ENCODE data around the gene ZNF575.

Gene ZNF575

DNA sequence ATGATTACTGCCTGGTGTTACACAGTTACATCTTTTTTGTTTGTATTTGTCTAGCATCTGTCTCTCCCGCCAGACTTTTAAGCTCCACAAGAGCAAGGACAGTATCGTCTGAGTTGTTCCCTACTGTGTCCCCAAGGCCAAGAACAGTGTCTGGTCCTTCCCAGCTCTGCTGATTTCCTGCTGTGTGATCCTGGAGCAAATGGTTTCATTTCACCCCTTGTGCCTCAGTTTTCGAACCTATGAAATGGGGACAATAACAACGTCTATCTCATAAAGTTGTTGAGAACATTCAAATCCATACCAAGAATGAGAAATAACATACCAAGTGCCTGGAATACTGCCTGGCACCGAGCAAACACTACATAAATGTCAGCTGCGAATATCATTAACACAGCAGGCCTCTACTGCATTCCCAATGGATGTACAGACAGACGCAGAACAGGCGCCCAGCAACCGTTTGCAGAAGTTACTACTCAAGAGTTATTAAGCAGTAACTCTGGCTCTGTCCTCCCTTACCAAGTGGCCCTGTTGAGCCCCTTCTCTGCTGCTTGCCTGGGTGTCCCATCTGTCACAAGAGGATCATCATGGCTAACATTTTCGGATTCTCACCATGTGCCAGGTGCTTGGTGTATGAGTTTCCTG is 30.9 kb downstream of the ZNF575 start:
- no peak for DNase-seq
- no peak overlapping the region for H3K4me3 ChIP-seq (ENCODE audit: low read depth, low read length)
- H3K36me3 ChIP-seq (replicated peaks): no peaks in the 10 kb centered on the region
- TF ChIP-seq, protein P1, sequence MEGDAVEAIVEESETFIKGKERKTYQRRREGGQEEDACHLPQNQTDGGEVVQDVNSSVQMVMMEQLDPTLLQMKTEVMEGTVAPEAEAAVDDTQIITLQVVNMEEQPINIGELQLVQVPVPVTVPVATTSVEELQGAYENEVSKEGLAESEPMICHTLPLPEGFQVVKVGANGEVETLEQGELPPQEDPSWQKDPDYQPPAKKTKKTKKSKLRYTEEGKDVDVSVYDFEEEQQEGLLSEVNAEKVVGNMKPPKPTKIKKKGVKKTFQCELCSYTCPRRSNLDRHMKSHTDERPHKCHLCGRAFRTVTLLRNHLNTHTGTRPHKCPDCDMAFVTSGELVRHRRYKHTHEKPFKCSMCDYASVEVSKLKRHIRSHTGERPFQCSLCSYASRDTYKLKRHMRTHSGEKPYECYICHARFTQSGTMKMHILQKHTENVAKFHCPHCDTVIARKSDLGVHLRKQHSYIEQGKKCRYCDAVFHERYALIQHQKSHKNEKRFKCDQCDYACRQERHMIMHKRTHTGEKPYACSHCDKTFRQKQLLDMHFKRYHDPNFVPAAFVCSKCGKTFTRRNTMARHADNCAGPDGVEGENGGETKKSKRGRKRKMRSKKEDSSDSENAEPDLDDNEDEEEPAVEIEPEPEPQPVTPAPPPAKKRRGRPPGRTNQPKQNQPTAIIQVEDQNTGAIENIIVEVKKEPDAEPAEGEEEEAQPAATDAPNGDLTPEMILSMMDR (IDR thresholded peaks at IDR 0.05; ENCODE audit: low read depth, low read length, missing control alignments): no peak
- in situ Hi-C loops (cut with HindIII; ENCODE audit: low pct_ligation_motif_present, low sequenced_read_pairs): no loop called here
- no peaks in the 10 kb centered on the region for H3K27me3 ChIP-seq (replicated peaks)
- H3K27ac ChIP-seq: no peak overlapping the region

DNA sequence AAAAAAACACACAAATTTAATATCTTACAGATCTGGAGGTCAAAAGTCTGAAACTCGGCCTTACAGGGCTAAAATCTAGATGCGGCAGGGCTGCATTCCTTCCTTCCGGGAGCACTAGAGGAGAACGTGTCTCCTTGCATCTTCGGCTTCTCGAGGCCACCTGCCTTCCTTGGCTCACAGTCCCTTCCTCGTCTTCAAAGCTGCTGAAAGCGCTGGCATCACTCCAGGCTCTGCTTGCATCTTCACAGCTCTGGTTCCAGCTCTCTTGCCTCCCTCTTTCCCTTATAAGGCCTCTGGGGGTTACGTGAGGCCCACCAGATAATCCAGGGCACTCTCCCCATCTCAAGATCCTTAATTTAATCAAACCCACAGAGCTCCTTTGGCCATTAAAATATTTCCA is 31.8 kb downstream of the ZNF575 start:
- Histone ChIP-seq H3K27ac (no peak overlapping the region), H3K4me3 (ENCODE audit: low read depth, low read length) (no peak overlapping the region), H3K36me3 (replicated peaks) (no peaks in the 10 kb centered on the region), H3K27me3 (replicated peaks) (no peaks in the 10 kb centered on the region)
- TF ChIP-seq, protein P1 (IDR thresholded peaks at IDR 0.05; ENCODE audit: low read depth, low read length, missing control alignments): no peak
- in situ Hi-C loops (cut with HindIII; ENCODE audit: low pct_ligation_motif_present, low sequenced_read_pairs): no loop called here
- no peak for DNase-seq

DNA sequence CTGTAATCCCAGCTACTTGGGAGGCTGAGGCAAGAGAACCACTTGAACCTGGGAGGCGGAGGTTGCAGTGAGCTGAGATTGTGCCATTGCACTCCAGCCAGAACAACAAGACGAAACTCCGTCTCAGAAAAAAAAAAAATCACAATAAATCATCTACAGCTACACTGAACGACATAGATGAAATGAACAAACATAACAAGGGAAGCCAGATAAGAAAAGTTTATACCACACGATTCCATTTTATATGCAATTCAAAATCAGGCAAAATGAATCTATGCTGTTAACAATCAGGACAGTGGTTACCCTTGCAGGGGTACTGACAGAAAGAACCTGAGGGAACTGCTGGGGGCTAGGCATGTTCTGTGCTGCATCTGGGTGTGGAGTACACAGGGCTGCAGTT is 36.7 kb downstream of the ZNF575 start:
- no peak for DNase-seq
- H3K36me3 ChIP-seq (replicated peaks): no peaks in the 10 kb centered on the region
- H3K27ac ChIP-seq: no peak overlapping the region
- no peak overlapping the region for H3K4me3 ChIP-seq (ENCODE audit: low read depth, low read length)
- in situ Hi-C loops (cut with HindIII; ENCODE audit: low pct_ligation_motif_present, low sequenced_read_pairs): no loop called here
- TF ChIP-seq, protein P1 (IDR thresholded peaks at IDR 0.05; ENCODE audit: low read depth, low read length, missing control alignments): no peak
- no peaks in the 10 kb centered on the region for H3K27me3 ChIP-seq (replicated peaks)

DNA sequence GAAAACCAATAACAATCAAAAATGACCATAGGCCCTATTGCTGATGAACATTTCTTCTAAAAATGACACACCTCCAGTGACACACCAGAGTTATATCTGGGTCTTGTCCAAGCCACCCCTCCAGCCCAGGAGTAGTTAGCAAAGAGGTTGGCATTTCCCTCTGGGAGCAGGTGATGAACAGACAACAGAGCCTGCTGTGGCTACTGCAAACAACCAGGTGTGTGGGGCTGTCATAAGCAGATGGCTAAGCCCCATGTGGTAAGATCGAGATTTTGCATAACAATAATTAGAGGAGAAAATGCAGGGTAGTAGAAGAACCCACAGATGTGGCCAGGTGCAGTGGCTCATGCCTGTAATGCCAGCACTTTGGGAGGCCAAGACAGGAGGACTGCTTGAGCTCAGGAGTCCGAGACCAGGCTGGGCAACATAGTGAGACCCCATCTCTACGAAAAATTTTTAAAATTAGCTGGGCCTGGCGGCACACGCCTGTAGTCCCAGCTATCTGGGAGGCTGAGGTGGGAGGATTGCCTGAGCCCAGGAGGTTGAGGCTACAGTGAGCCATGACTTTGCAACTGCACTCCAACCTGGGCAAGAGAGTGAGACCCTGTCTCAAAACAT is 37.3 kb downstream of the ZNF575 start:
- H3K4me3 ChIP-seq (ENCODE audit: low read depth, low read length): no peak overlapping the region
- TF ChIP-seq, protein P1 (IDR thresholded peaks at IDR 0.05; ENCODE audit: low read depth, low read length, missing control alignments): no peak
- in situ Hi-C loops (cut with HindIII; ENCODE audit: low pct_ligation_motif_present, low sequenced_read_pairs): no loop called here
- no peak for DNase-seq
- H3K27me3 ChIP-seq (replicated peaks): no peaks in the 10 kb centered on the region
- no peaks in the 10 kb centered on the region for H3K36me3 ChIP-seq (replicated peaks)
- H3K27ac ChIP-seq: no peak overlapping the region

DNA sequence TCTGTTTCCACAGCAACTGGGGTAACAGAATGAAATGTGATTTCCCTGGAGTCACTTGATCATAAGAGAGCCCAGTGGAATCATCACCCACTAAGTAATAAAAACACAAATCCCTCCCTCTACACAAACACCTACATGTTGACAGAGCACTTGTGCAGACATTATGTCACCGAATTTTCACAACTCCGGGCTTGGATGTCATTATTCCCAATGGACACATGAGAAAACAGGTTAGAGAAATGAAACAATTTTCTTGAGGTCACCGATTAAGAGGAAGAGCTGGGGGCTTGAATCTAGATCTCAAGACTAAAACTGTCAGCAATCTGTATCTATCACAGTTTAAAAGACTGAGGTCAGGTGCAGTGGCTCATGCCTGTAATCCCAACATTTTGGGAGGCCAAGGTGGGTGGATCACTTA is 39.2 kb downstream of the ZNF575 start:
- in situ Hi-C loops (cut with HindIII; ENCODE audit: low pct_ligation_motif_present, low sequenced_read_pairs): no loop called here
- Histone ChIP-seq H3K27ac (no peak overlapping the region), H3K4me3 (ENCODE audit: low read depth, low read length) (no peak overlapping the region), H3K36me3 (replicated peaks) (no peaks in the 10 kb centered on the region), H3K27me3 (replicated peaks) (no peaks in the 10 kb centered on the region)
- no peak for DNase-seq
- TF ChIP-seq, protein P1 (IDR thresholded peaks at IDR 0.05; ENCODE audit: low read depth, low read length, missing control alignments): no peak

Data from brain microvascular endothelial cell (primary cell).